Measurements from ENCODE around the gene EFNA4.

GRCh38 chr1:155106862-155107261 is 43.3 kb downstream of the EFNA4 start:
- TF ChIP-seq CTCF (IDR thresholded peaks at IDR 0.05) = no peak
- no peak for TF ChIP-seq POLR2AphosphoS5 (IDR thresholded peaks at IDR 0.05; ENCODE audit: low read depth, low read length)
- no peak for TF ChIP-seq SIN3A (IDR thresholded peaks at IDR 0.05; ENCODE audit: borderline replicate concordance, insufficient read depth, low read depth, low read length)
- no peak for TF ChIP-seq REST (IDR thresholded peaks at IDR 0.05; ENCODE audit: insufficient read depth in 1 of 2, low read depth in 2 of 2, low read length in 1 of 2)
- TF ChIP-seq TCF7L2 (IDR thresholded peaks at IDR 0.05; ENCODE audit: low read depth, low read length) = no peak
